Activated T-cell treated with anti-CD3 and anti-CD28 coated beads for 4 hours (primary cell): Measurements from ENCODE around the gene PNPLA6.
"Not testable (repeated sequence)": the region's sequence is repeated elsewhere in the genome, so short reads cannot be mapped to it uniquely, and the experiment has no call there.

ENCODE experiments used
- DNase-seq: peaks from one replicate; pipeline ENCODE4 v3.0.0-alpha.2; 2020

Gene PNPLA6

DNA sequence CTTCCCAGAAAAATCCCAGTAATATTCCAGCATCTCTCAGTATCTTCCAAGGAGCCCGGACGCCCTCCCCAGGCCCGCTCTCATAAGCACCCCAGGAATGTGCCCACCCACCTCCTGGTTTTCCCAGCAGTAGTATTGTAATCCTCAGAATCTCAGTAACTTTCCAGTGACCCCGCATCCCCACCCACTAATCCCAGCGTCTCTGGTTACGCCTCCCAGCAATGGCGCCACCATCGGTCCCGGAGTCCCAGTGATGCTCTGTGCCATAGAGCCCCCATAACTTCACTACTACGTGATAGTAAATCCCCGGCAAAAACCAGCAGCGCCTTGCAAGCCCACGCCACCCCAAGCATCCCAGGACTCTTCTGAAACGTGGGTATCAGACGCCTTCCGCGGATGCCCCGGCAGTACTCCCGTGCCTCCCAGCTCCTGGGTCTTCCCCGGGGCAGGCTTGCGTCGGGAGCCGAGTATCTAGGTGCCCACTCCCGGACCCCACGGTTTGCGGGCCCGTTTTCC is 928 bp upstream of the PNPLA6 start:
- peak; percentile 17 for DNase-seq

DNA sequence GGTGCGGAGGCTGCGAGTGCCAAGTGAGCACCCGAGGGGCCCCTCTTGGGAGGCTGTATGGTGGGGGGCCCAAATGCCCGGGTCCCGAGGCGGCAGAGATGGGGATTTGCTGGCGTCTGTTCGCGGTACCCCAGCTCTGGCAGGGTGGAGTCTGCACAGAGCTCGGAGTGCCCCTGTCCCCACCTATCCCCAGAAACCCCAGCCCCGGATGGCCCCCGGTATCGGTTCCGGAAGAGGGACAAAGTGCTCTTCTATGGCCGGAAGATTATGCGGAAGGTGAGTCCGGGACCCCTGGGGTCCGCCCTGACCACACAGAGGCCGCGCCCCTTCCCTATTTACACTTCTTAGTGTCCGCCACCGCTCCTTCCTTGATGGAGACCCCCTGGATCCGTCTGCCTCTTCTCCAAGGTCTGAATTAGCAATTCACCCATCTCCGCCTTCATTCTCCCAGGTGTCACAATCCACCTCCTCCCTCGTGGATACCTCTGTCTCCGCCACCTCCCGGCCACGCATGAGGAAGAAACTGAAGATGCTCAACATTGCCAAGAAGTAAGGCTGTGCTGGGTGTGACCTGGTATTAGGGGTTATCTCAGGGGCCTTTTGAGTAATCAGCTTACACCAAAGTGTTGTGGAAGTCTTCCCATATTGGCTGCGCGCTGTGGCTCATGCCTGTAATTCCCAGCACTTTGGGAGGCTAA is 630 bp downstream of the PNPLA6 start:
- no peak for DNase-seq

DNA sequence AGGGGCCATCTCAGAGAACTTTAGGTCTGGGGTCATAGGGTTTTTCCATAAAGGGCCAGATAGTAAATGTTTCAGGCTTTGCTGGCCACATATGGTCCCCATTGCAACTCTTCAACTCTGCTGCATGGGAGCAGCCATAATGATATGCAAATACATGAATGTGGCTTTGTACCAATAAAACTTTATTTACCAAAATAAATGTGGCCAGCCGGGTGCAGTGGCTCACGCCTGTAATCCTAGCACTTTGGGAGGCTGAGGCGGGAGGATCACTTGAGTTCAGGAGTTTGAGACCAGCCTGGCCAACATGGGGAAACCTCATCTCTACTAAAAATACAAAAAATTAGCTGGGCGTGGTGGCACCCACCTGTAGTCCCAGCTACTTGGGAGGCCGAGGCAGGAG is 3.5 kb downstream of the PNPLA6 start:
- DNase-seq = not testable (repeated sequence)

DNA sequence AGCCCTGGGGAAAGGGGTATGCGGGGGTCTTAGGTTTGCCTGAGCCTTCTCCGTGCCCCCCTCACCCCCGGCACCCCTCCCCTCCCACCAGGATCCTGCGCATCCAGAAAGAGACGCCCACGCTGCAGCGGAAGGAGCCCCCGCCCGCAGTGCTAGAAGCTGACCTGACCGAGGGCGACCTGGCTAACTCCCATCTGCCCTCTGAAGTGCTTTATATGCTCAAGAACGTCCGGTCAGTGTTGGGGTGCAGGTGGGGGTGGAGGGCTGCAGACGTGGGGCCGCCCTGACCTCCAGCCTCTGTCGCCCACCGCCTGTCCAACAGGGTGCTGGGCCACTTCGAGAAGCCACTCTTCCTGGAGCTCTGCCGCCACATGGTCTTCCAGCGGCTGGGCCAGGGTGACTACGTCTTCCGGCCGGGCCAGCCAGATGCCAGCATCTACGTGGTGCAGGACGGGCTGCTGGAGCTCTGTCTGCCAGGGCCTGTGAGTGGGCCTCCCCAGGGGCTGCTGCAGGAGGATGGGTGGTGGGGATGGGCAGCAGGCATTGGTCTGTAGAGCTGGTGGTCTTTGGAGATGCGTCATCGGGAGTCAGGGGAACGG is 4.4 kb downstream of the PNPLA6 start:
- no peak for DNase-seq

DNA sequence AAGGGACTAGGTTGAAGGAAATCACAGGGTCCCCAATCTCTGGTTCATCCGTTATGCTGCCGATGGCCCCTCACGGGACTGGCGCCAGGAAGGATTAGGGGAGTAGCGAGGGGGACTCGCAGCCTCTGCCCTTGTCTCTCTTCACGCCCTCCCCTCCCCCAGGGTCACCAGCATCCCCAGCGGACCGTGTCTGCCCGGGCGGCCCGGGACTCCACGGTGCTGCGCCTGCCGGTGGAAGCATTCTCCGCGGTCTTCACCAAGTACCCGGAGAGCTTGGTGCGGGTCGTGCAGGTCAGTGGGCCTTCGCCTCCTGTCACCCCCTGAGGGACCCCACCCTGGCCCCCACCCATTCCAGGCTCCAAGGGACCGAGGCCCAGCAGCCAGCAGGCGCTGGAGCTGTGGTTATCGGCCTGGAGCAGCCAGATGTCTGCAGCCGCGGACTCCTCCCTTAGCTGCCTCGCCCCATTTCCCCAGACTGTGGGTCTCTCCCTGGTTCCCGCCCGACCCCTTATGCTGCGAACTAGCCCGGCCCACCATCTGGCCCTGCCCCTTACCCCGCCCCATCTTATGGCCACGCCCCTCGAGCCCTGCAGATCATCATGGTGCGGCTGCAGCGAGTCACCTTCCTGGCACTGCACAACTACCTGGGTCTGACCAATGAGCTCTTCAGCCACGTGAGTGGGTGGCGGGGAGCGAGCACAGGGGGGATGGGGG is 5.4 kb downstream of the PNPLA6 start:
- no peak for DNase-seq

DNA sequence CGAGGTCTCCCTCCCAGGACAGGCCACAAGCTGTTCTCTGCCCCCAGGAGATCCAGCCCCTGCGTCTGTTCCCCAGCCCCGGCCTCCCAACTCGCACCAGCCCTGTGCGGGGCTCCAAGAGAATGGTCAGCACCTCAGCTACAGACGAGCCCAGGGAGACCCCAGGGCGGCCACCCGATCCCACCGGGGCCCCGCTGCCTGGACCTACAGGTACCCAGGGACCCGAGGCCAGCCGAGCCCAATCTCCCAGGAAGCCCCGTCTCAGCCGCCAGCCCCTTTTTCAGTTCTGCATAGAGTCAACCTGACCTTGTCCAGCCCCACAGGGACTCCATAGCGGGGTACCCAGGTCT is 5.9 kb downstream of the PNPLA6 start:
- no peak for DNase-seq

DNA sequence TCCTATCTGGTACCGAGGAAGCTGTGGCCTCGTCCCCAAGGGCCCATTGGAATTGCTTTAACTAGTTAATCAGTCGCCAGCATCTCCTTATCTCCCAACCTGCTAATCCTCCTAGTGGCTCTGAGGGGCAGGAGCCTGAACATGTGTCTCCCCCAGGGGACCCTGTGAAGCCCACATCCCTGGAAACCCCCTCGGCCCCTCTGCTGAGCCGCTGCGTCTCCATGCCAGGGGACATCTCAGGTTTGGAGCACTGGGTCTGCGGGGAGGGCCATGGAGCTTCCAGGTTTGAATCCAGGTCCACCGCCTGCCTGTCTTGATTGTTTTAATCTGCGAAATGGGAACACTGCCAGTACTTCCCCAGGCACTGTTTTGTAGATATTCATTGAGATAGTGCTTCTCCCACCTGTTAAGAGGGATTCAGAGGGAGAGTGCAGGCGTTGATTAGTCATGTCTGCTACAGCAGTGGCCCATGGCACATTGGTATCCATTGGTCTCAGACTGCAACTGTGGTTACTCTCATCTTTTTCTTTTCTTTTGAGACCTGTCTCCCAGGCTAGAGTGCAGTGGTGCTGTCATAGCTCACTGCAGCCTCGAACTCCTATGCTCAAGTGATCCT is 6.4 kb downstream of the PNPLA6 start:
- no peak for DNase-seq

DNA sequence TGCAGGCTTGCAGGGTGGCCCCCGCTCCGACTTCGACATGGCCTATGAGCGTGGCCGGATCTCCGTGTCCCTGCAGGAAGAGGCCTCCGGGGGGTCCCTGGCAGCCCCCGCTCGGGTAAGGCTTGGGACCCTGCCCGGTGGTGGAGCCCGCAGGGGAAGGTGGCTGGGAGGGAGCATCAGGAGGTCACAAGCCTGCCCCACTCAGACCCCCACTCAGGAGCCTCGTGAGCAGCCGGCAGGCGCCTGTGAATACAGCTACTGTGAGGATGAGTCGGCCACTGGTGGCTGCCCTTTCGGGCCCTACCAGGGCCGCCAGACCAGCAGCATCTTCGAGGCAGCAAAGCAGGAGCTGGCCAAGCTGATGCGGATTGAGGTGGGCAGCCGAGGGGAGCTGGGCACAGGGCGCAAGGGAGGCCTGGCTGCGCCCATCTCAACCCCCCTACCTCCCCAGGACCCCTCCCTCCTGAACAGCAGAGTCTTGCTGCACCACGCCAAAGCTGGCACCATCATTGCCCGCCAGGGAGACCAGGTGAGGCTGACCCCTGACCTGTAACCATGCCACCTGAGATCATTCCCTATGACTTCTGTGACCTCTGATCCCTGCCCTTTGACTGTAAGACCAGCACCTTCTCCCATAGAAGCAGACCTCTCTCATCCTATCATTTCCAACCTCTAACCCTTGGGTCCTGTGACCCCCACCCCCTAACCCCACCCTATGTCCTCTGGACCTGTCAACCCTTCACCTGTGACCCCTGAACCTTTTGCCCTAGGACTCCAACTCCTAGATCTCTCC is 7.2 kb downstream of the PNPLA6 start:
- DNase-seq = no peak

DNA sequence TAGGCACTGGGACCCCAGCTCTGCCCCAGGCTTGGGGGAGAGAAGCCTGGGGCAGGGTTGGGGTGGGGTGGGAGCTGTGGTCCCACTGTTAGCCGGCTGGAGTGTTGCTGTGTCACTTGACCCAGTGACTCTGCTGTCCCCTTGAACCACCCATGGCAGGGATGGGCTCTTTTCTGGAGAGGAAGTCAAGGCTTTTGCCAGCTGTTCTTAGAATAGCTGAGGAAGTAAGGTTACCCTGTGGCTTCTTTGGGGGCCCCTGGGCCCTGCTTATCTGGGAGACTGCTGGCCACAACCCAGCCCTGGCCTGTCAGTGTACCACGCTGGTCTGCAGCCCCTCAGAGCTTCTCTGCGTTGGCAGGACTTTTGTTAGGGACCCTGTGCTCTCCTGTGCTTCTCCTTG is 9.1 kb downstream of the PNPLA6 start:
- DNase-seq = no peak

DNA sequence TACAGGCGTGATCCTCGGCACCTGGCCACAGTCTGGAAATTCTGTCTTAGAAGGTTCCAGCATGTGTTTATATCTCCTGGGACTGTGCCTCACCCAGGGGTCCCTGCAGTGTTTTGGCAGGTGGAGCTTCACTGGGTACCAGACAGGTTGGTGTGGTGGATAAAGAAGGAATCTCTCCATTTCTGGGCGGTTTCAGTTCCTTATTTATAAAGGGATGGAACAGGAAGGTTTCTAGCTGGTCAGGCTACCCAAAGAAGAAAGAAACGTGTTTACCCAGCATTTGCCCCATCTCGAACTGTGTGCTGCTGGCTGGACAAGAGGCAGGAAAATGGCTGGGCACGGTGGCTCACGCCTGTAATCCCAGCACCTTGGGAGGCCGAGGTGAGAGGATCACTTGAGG is 9.8 kb downstream of the PNPLA6 start:
- DNase-seq = no peak

DNA sequence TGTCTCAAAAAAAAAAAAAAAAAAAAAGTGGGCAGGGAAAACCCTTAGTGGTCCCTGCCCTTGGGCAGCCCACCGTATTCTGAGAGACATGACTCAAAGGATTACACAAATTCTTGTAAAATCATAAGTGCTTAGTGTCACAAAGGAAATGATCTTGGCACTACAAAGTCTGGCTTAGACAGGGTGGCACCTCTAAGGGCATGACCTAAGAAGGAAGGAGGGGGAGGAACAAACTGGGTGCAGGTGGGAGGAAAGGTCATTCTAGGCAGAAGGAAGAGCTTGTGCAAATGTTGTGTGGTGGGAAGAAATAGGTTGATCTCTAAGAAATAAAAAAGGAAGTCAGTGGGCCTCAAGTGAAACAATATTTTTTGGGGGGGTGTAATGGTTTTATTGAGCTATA is 10.4 kb downstream of the PNPLA6 start:
- no peak for DNase-seq

DNA sequence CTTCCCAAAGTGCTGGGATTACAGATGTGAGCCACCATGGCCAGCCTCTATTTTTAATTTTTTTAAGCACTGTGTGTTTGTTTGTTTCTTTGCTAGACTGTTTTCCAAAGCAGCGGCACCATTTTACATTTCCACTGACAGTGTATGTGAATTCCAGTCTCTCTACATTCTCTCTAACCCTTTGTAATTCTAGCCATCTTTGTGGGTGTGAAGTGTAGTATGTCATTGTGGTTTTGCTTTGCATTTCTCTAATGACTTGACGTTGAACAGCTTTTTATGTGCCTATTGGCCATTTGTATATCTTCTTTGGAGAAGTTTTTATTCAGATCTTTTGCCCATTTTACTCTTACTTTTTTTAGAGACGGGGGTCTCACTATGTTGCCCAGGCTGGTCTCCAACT is 11.6 kb downstream of the PNPLA6 start:
- DNase-seq = no peak

DNA sequence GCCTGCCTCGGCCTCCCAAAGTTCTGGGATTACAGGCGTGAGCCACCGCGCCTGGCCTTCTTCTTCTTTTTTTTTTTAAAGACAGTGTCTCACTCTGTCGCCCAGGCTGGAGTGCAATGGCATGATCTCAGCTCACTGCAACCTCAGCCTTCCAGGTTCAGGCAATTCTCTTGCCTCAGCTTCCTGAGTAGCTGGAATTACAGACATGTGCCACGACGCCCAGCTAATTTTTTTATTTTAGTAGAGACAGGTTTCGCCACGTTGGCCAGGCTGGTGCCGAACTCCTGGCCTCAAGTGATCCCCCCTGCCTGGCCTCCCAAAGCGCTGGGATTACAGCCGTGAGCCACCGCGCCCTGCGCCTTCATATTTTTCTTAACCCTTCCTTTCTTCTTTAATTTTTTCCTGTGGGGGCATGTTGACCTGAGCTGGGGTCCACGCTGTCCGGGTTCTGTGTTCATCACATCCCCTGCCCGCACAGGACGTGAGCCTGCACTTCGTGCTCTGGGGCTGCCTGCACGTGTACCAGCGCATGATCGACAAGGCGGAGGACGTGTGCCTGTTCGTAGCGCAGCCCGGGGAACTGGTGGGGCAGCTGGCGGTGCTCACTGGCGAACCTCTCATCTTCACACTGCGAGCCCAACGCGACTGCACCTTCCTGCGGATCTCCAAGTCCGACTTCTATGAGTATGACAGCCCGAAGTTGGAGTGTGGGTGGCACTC is 14.1 kb downstream of the PNPLA6 start:
- no peak for DNase-seq

DNA sequence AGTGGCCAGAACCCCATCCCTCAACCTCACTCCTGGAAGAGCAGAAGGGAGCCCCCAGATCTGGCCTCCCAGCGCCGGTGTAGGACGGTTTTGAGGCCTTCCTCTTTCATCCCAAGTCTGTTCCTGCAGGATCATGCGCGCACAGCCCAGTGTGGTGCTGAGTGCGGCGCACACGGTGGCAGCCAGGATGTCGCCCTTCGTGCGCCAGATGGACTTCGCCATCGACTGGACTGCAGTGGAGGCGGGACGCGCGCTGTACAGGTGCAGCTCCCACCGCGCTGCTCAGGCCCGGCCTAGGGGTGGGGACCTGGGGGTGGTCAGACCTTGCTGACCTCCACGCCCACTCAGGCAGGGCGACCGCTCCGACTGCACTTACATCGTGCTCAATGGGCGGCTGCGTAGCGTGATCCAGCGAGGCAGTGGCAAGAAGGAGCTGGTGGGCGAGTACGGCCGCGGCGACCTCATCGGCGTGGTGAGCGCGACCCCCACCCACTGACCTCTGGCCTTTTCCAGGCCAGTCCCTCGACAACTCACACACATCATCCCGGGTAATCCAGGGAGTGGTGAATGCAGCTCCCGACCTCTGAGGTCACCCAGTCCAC is 14.8 kb downstream of the PNPLA6 start:
- DNase-seq = no peak

DNA sequence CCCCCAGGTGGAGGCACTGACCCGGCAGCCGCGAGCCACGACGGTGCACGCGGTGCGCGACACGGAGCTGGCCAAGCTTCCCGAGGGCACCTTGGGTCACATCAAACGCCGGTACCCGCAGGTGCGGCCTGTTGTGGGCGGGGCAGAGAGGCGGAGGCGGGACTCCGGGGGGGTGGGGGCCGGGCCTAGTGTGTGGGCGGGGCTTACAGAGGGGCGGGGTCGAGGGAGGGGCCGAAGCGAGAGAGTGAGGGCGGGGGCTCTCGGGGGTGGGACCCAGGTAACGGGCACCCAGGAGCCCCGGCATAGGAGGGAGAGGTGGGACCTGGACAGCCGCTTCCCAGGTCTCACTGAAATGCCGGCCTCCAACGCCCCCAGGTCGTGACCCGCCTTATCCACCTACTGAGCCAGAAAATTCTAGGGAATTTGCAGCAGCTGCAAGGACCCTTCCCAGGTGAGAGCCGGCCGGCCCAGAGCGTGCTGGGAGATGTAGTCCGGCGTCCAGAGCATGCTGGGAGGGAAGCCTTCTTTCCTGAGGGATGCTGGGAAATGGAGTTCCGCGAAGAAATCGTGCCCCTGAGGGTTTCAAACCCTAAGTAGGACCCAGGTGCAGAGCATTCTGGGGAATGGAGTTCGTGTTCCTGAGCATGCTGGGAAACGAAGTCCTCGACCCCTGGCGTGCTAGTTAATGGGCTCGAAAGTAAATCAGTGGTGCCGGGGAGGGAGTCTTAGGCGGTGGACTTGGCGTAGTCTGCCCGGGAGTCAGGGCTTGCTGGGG is 15.7 kb downstream of the PNPLA6 start:
- DNase-seq = no peak

DNA sequence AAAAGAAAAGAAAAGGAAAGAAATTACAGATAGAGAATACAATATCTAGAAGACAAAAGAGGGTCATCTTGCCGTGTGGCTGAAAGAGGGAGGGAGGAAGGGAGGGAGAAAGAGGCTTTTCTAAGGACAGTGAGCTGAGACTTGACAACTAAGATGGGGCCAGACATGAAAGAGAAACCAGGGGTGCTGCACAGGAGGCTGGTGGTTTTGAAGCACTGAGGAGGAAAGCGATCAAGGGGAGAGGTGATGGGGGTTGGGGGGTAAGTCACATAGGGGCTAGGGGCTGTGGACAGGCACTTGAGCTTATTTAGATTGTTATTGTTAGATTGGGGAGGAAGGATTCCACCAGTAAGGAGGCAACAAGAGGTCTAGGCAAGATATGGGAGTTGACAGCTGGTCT is 17.3 kb downstream of the PNPLA6 start:
- no peak for DNase-seq

DNA sequence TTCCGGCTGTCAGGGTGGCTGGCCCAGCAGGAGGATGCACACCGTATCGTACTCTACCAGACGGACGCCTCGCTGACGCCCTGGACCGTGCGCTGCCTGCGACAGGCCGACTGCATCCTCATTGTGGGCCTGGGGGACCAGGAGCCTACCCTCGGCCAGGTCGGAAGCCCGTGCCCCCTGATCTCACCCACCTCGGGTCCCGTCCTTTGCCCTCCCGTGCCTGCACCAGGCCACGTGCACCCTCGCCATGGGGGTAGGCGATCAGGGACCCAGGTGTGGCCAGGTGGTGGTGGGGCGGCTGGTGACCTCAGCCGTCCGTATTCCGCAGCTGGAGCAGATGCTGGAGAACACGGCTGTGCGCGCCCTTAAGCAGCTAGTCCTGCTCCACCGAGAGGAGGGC is 19.0 kb downstream of the PNPLA6 start:
- DNase-seq = no peak

DNA sequence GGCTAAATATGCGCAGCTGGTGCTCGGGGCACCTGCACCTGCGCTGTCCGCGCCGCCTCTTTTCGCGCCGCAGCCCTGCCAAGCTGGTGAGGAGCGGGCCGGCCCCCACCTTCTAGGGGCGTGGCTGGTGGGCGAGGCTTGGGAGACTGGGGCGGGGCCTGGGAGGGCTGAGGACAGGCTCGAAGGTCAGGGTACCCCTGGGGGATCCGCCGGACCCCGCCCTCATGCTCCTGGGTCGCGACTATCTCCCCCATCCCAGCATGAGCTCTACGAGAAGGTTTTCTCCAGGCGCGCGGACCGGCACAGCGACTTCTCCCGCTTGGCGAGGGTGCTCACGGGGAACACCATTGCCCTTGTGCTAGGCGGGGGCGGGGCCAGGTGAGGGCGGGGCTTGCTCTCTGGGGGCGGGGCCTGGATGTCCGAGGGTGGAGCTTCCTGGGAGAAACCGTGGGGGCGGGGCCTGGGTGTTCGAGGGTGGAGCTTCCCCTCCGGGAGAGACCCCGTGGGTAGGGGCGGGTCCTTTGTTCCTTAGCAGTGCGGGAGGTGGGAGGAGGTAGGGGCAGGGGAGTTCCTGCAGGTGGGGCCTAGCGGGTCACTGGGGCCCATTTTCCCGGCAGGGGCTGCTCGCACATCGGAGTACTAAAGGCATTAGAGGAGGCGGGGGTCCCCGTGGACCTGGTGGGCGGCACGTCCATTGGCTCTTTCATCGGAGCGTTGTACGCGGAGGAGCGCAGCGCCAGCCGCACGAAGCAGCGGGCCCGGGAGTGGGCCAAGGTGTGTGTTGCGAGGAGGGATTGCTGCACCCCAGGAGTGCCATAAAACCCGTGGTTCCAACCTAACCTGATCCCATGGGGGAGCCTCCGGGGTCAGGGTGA is 19.7 kb downstream of the PNPLA6 start:
- DNase-seq = no peak

DNA sequence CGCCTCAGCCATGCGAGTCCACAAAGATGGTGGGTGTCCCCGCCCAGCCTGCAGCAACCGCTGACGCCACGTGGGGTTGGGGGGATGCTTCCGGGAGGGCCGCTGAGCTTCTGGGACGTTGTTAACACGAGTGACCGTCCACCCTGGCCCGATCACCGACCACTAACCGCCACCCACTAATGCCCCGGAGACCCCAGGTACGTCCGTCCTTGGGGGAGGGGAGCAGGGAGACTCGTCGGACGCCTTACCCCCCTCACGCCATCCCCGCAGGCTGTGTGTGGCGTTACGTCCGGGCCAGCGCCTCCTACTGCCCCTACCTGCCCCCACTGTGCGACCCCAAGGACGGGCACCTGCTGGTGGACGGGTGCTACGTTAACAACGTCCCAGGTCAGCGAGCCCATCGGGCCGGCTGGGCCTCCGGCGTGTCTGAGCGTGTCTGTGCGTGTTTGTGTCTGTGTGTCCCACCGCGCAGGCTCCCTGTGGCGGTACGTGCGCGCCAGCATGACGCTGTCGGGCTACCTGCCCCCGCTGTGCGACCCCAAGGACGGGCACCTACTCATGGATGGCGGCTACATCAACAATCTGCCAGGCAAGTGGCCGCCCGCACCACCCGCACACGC is 21.3 kb downstream of the PNPLA6 start:
- no peak for DNase-seq

DNA sequence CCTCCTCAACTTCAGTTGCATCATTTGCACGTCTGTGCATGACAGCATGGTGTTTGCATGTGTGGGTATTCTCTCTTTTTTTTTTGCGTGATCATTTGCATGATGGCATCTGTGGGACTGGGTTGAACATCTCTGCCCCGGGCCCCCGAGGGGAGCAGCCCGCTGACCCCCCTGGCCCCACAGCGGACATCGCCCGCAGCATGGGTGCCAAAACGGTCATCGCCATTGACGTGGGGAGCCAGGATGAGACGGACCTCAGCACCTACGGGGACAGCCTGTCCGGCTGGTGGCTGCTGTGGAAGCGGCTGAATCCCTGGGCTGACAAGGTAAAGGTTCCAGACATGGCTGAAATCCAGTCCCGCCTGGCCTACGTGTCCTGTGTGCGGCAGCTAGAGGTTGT is 23.1 kb downstream of the PNPLA6 start:
- no peak for DNase-seq
